Astrocyte of the hippocampus (primary cell): ENCODE data around the gene RTP3.
"Not testable (repeated sequence)": the region's sequence is repeated elsewhere in the genome, so short reads cannot be mapped to it uniquely, and the experiment has no call there.

Experiments
- DNase-seq: peaks from one replicate; pipeline ENCODE4 v3.0.0; 2011; ENCODE audit warnings: low read depth, low spot score

Gene RTP3

DNA sequence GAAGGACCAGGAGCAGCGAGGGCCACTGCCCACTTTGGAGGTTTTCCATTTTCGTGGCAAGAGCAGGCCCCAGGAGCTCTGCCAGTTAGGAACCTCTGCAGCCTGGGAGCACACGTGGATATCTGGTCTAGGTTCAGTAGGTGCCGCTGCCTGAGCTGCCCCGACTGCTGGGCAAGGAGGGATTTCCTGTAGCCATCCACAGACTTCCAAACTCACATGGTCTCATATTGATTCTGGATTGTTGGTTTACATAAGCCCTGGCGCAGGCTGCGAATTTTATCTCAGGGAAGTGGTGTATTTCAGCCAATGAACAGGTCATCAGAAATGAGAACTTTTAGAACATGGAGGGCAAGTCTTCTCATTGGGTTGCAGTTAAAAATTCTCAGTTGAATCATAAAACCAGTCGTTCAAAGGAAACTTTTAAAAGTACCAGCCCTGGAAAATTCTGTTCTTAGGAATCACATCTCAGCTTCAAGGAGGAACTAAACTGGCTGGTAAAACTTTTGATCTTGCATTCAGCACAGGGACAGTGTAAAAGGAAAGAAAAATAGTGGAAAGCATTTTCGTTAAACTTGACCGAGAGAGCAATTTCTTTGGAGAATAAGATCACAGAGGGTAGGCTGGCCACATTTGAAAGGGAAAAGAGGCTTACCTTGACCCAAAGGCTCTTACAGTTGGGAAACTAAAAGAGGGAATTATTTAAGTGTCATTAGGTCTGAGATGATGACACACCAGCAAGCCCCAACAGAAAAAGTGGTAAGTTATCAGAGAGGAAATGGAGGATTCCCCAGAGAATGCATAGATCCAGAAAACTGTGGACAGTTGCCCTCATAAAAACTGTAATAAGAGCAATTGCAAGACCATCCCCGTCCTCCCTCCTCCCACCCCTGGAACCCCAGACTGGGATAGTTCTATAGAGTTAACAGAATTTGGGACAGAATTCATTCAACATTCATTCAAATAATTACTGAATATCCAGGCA lies 6.4 kb upstream of the RTP3 start:
- DNase-seq, result no peak

GRCh38 chr3:46492890-46493547 lies 4.8 kb upstream of the RTP3 start:
- no peak for DNase-seq

DNA sequence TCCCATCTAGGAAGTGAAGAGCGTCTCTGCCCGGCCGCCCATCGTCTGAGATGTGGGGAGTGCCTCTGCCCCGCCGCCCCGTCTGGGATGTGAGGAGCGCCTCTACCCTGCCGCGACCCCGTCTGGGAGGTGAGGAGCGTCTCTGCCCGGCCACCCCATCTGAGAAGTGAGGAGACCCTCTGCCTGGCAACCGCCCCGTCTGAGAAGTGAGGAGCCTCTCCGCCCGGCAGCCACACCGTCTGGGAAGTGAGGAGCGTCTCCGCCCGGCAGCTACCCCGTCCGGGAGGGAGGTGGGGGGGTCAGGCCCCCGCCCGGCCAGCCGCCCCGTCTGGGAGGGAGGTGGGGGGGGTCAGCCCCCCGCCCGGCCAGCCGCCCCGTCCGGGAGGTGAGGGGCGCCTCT lies 3.3 kb upstream of the RTP3 start:
- not testable (repeated sequence) for DNase-seq

GRCh38 chr3:46495901-46496456 lies 1.8 kb upstream of the RTP3 start:
- DNase-seq, result peak; percentile 69

DNA sequence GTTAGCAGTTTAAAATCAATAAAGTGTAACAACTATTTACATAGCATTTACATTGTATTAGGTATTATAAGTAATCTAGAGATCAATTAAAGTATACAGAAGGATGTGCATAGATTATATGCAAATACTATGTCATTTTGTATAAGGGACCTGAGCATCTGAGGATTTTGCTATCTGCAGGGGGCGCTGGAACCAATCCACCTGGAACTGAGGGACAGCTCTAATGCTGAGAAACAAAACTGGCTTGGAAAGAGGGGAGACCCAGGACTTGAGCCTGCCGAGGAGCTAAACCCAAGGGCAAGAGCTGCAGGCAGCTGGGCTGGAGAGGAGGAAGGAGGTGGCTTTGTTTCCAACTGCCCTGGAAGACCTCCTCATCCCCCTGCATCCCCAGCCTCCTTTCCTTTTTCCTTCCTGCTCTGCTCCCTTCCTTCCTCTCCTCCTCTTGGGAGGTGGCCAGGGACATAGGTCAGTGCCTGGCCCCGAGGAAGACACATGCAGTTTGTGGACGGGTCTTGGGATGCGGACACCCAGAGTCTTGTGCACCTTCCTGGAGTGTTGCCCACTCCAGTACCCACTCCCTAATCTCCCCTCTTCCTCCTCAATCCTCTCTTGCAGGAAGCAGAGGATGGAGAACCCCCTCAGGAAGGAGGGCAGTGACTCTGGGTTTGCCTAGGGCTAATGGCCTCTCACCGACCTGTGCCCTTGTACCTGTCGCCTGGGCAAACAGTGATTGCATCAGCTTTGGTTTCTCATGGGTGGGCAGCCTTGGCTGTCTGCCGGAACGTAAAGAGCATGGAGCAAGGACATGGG lies 825 bp upstream of the RTP3 start:
- no peak for DNase-seq

- DNase-seq, result no peak
Observed at GRCh38 chr3:46498916-46499519, 1.2 kb downstream of the RTP3 start.

- DNase-seq, result peak; percentile 76
Observed at GRCh38 chr3:46500656-46501635, 3.2 kb downstream of the RTP3 start.

GRCh38 chr3:46501702-46502101 lies 3.9 kb downstream of the RTP3 start:
- no peak for DNase-seq

GRCh38 chr3:46503200-46503874 lies 5.6 kb downstream of the RTP3 start:
- no peak for DNase-seq

DNA sequence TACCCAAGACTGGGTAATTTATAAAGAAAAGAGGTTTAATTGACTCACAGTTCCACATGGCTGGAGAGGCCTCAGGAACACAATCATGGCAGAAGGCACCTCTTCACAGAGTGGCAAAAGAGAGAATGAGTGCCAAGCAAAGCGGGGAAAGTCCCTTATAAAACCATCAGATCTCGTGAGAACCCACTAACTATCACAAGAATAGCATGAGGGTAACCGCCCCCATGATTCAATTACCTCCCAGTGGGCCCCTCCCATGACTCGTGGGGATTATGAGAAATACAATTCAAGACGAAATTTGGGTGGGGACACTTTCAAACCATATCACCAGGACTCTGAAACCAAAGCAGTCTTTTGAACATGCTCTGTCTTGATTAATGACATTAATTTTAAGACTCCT lies 7.0 kb downstream of the RTP3 start:
- DNase-seq, result no peak

GRCh38 chr3:46505953-46506352 lies 8.2 kb downstream of the RTP3 start:
- no peak for DNase-seq

DNA sequence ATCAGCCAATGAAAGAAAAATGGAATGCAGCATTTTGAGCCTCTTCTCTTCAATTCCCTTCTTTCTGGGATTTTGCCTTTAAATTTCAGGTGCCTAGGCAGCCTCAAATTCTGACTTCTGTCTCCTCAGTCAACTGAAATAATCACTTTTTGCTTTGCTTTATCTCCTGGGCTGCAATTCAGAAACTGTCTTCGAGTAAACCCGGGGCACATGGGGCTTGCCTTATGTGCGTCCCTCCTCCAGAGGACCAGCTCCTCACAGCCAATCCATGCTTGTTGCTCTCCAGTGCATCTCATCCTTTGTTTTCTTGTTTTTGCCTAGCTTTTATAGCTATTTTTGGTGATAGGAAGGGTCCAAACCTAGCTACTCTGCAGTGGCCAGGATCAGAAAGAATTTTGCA lies 8.8 kb downstream of the RTP3 start:
- DNase-seq, result no peak

GRCh38 chr3:46508850-46509591 lies 11.2 kb downstream of the RTP3 start:
- no peak for DNase-seq

GRCh38 chr3:46509661-46510187 lies 11.9 kb downstream of the RTP3 start:
- DNase-seq, result no peak

- DNase-seq, result no peak
Observed at GRCh38 chr3:46512191-46512749, 14.5 kb downstream of the RTP3 start.

GRCh38 chr3:46516521-46516920 lies 18.7 kb downstream of the RTP3 start:
- no peak for DNase-seq

GRCh38 chr3:46517016-46517783 lies 19.4 kb downstream of the RTP3 start:
- DNase-seq, result peak; percentile 82
